Non-pigmented ciliary epithelial cell (primary cell): ENCODE data around the gene ZC3H4.
"Not testable (repeated sequence)": the region's sequence is repeated elsewhere in the genome, so short reads cannot be mapped to it uniquely, and the experiment has no call there.

Experiments used
- DNase-seq: peaks from one replicate; pipeline ENCODE4 v3.0.0-alpha.2; 2010; ENCODE audit warnings: low read depth

The ZC3H4 gene

GRCh38 chr19:47112997-47113849 is at the start of gene ZC3H4:
TSS of gene ZC3H4 (minus strand) at chr19:47113776. CDS start at chr19:47112584, 1,192 bp downstream.
- peak; percentile 98 for DNase-seq

GRCh38 chr19:47161876-47162489 is 48.4 kb upstream of the ZC3H4 start:
- no peak for DNase-seq

- no peak for DNase-seq
Observed at GRCh38 chr19:47158879-47159503, 45.4 kb upstream of the ZC3H4 start.

GRCh38 chr19:47158367-47158791 is 44.8 kb upstream of the ZC3H4 start:
- no peak for DNase-seq

GRCh38 chr19:47157431-47158321 is 44.1 kb upstream of the ZC3H4 start:
- peak; percentile 73 for DNase-seq

- no peak for DNase-seq
Observed at GRCh38 chr19:47156861-47157430, 43.4 kb upstream of the ZC3H4 start.

- no peak for DNase-seq
Observed at GRCh38 chr19:47155148-47155547, 41.6 kb upstream of the ZC3H4 start.

- no peak for DNase-seq
Observed at GRCh38 chr19:47153266-47153665, 39.7 kb upstream of the ZC3H4 start.

GRCh38 chr19:47152632-47153031 is 39.1 kb upstream of the ZC3H4 start:
- no peak for DNase-seq

GRCh38 chr19:47152205-47152604 is 38.6 kb upstream of the ZC3H4 start:
- DNase-seq = no peak

GRCh38 chr19:47151627-47152026 is 38.1 kb upstream of the ZC3H4 start:
- no peak for DNase-seq

GRCh38 chr19:47146920-47147319 is 33.3 kb upstream of the ZC3H4 start:
- no peak for DNase-seq

GRCh38 chr19:47145639-47146486 is 32.3 kb upstream of the ZC3H4 start:
- DNase-seq = no peak

GRCh38 chr19:47144630-47145029 is 31.1 kb upstream of the ZC3H4 start:
- no peak for DNase-seq

GRCh38 chr19:47143322-47144073 is 29.9 kb upstream of the ZC3H4 start:
- DNase-seq = no peak

GRCh38 chr19:47142779-47143178 is 29.2 kb upstream of the ZC3H4 start:
- no peak for DNase-seq

- no peak for DNase-seq
Observed at GRCh38 chr19:47141695-47142094, 28.1 kb upstream of the ZC3H4 start.

GRCh38 chr19:47141252-47141651 is 27.7 kb upstream of the ZC3H4 start:
- DNase-seq = not testable (repeated sequence)

GRCh38 chr19:47135156-47135555 is 21.6 kb upstream of the ZC3H4 start:
- no peak for DNase-seq

- DNase-seq = no peak
Observed at GRCh38 chr19:47134545-47134944, 21.0 kb upstream of the ZC3H4 start.
